HG03066 (cell line): ENCODE data around the gene TEKT2.

ENCODE experiments used
- ATAC-seq: cut with Tn5 transposase; IDR thresholded peaks from one replicate; pipeline ENCODE4 v1.9.1; 2021; ENCODE audit warnings: low read depth; ENCODE audit not compliant: unreplicated experiment

The TEKT2 gene, protein sequence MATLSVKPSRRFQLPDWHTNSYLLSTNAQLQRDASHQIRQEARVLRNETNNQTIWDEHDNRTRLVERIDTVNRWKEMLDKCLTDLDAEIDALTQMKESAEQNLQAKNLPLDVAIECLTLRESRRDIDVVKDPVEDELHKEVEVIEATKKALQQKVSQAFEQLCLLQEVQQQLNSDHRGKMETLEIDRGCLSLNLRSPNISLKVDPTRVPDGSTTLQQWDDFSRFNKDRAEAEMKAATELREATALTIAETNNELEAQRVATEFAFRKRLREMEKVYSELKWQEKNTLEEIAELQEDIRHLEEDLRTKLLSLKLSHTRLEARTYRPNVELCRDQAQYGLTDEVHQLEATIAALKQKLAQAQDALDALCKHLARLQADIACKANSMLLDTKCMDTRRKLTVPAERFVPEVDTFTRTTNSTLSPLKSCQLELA

DNA sequence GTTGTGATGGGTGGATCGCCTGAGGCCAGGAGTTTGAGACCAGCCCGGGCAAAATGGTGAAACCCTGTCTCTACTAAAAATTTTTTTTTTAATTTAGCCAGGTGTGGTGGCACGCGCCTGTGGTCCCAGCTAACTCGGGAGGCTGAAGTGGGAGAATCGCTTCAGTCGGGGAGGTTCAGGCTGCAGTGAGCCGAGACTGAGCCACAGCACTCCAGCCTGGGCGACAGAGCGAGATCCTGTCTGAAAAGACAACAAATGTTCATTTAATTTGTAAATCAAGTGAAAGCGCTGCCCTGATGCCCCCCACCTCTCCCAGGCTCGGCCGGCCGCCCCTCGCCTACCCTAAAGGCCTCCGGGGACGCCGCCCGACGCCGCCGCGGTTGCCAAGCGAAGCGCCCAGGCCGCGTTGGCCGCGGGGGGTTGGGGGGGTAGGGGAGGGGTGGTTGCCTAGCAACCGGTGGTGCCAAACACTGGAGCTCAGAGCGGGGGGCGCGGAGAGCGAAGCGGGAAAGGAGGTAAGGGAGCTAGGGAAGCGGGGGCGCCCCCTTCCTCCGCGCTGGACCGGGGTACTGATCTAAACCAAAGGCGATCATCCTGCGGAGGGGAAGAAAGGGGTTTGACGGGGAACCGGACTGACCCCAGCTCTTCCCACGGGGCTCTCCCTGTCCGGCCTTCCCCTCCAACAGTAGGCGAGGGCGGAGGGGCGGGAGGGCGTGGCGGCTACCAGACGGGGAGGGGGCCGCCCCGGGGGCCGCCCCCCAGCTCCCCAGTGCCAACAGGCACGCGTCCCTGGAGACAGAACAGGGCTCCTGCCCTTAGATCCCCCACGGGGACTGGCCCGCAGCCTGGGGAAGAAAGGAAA is at the start of gene TEKT2:
TSS of gene TEKT2 (plus strand) at position 460 of the 862 bp plus-strand sequence. CDS start 828 bp downstream, outside the sequence.
- no peak for ATAC-seq

DNA sequence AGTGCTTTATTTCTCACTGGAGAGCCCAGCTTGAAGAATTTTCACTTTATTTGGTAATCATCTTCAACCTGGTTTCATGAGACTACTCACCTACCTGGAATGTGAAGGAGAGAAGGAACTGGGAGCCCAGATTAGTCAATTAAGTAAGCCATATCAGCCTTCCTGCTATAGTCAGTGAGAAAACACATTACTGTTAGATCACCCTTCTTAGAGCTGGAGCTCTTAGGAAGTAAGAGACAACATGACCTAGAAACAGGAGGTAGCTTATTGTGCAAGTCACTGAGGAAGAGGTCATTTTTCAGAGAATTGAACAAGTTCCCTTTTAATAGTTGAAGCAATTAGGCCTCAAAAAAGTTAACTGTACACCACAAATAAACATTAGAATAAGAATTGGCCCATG is 49.2 kb upstream of the TEKT2 start:
- no peak for ATAC-seq

DNA sequence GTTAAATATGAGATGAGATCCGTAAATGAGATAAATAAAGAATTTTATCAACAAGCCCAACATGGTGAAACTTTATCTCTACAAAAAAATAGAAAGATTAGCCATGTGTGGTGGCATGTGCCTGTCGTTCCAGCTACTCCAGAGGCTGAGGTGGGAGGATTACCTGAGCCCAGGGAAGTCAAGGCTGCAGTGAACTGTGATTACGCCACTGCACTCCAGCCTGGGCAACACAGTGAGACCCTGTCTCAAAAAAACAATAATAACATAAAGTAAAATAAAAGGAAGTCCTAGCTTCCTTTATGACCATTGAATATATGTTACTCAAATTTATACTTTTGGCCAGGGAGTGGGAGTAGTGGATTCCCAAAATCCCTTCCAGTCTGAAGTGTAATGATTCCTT is 48.7 kb upstream of the TEKT2 start:
- no peak for ATAC-seq

DNA sequence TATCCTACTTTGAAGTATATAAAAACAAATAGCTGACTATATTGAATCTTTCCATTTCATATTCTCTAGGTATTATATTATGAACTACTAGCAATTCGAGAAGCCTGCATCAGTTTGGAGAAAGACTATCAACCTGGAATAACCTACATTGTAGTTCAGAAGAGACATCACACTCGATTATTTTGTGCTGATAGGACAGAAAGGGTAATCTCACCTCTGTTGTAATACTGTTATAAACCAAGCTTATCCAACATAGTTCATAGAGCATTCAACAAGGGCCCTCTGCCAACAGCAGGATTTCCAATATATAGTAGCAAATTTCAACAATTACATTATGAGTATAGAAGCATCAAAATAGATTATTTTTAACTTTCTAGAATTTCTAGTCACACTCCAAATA is 43.7 kb upstream of the TEKT2 start:
- ATAC-seq: no peak

DNA sequence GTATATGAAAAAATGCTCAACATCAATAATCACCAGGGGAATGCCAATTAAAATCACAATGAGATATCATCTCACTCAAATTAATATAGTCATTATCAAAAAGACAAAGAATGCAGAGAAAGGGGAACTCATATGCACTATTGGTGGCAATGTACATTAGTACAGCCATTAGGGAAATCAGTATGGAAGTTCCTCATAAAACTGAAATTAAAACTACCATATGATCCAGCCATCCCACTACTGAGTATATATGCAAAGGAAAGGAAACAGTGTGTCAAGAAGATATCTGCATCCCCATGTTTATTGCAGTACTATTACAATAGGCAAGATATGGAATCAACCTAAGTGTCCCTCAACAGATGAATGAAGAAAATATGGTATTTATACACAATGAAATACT is 32.1 kb upstream of the TEKT2 start:
- no peak for ATAC-seq

DNA sequence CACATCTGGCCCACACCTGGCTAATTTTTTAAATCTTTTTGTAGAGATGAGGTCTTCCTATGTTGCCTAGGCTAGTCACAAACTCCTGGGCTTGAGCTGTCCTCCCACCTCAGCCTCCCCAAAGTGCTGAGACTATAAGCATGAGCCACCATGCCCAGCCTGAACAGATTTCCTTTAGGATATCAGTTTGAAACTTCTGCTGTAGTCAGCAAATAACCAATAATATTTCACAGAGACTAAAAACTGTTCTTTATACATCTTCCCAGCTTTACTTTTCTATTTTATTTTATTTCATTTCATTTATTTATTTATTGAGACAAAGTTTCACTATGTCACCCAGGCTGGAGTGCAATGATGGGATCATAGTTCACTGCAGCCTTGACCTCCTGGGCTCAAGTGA is 29.9 kb upstream of the TEKT2 start:
- no peak for ATAC-seq

DNA sequence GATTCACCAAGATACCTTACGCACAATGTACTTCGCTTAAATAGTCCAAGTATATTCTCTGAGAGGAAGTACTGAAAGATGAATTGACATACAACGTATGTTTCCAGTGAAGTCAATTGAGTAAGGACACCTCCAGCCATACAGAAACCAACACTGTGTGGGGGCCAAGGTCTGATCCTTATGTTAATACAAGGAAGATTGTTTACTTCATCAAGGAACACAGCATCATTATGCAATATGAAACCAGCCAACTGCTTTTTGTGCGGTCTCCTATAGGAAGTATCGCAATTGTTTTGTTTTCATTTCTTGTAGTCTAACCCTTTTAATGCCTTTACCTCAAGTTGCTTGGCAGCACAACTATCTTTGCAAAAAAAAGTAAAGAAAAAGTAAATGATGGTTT is 28.2 kb upstream of the TEKT2 start:
- no peak for ATAC-seq

DNA sequence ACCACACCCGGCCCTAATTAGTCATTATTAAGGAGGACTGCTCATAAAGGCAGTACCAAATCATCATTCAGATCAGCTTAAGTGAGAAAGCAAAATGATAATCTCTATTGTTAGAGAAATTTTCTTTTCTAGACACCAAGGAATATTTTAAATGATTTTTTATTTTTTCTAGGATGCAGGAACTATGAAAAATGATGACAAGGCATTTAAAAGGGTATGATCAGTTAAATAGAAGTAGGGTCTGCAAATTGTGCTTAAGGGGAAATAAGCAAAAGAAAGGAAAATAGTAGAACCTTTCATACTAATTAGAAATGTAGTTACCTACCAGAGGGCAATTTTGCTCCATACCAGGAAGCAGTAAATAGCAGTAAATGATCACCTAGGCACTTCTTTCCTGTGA is 21.6 kb upstream of the TEKT2 start:
- ATAC-seq: no peak

DNA sequence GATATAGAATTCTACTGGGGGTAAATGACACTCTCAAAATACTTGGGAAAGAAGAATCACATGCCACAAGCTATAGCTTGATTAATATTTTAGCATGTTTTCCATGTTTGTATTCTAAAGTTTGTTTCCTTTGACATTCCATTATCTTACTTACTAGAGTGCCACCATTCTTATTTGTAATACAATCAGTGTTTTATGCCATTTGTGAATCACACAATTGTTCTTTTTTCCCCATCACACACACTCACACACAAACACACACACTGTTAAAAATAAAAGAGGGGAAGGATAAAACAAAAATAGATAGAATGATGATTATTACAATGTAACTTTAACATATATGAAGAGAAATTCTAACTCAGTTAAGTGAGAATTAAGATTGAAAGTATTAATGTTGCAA is 16.0 kb upstream of the TEKT2 start:
- ATAC-seq: no peak

DNA sequence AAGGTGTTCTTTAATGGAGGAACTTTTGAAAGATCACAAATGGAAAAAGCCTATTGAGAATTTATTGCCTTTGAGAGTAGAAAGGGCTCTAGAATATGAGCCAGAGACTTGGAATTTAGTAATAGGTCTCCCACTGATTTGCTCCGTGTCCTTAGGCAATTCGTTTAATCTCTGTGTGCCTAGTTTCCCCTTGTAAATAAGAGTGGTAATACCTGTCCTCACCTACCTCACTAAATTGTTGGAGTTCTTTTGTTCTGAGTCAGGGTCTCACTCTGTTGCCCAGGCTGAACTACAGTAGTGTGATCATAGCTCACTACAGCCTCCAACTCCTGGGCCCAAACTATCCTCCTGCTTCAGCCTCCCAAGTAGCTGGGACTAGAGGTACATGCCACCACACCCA is 15.0 kb upstream of the TEKT2 start:
- no peak for ATAC-seq

DNA sequence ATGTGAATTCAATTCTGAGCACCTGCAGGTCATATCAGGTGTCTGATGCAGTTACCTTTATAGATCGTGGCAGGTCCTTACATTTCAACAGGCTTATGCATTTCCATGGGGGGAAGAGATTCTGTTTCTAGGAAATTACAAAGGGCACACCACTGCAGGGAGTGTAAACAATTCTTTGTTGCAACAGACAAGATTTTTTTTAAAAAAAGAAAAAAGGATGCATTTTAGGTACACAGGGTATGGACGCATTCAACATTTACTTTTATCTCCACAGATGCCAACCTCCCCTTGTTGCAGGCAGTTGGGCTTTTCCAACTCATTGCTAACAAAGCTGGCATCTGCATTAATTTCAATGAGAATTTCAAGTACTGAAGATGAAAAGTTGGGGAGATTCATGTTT is 13.5 kb upstream of the TEKT2 start:
- ATAC-seq: no peak

DNA sequence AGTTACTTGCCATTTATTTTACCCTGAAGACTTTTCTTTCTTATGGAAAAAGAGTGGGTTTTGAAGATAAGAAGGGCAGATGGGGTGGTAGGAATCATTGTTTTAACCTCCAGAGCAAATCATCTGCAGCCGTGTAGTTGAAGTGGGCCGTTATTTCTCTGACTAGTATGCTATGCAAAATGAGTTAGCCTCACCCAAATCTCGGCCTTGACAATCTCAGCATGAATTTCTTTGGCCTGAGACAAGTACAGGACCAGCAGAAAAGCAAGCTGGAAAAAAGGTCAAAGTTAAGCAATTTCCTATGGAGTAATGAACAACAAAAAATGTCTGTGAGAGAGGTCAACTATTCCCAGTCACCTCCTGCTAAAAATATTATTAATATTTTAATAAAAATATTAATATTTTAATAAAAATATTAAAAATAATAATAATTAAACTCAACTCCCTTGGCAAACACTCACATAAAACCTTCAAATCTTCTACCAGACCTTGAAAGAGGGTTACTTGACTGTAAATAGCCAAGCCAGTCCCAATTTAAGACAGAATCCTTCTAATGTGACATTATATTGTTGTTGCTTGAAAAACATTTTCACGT is 6.8 kb upstream of the TEKT2 start:
- ATAC-seq: no peak

DNA sequence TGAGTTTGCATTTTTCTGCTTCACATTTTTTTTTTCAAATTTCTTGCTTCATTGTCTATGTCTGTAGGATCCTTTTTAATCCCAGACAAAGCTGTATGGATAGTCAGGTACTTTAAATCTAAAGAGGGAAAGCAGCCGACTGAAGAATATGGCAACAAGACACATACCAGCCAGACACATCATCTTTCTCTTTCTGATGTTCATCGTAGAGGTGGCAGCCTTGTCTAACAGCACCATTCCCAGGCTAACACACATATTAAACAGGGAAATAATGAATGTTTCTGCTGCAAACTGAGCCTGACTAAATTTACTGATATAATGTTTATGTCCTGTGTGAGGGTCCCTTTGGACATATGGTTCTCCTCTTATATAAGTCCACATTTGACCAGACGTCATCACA is 3.7 kb upstream of the TEKT2 start:
- no peak for ATAC-seq

DNA sequence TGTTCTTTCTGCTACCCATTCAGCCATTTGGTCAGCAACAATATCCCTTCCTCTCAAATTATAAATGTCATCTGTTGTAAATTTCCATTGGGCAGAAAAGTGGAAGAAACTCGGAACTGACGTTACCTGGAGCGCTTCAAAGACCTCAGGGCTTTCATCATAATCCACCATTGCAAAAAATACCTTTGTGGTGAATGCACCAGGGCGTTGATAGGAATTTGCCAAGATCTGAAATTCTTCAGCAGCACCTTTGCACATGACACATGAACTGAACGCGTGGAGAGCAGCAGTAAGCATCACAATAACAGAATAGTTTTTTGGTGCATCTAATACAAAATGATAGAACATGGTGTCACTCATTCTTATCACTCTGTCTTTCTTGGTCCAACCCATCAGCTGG is 3.1 kb upstream of the TEKT2 start:
- no peak for ATAC-seq

DNA sequence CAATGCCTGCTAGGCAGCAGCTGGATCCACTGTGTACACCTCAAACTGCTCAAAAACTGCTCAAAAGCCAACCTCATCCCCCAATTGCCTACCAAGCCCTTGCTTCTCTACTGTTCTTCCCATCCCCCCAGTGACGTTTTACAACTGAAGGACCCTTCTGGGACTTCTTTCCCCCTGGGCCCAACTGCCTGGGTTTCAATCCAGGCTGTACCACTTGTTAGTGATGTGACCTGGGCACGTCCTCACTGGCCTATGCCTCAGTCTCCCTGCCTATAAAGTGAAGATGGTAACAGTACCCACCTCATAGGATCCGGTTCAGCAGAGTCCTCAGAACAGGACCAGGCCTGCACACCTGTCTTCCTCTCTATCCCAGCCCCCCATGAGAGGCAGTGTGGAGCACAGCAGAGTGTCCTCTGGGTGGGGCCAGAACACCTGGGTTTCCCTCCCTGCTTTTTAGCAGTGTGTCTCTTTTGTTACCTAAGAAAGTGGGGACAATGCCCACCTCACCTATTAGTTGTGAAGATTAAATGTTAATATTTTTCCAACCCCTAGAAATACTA is 1.9 kb upstream of the TEKT2 start:
- no peak for ATAC-seq

DNA sequence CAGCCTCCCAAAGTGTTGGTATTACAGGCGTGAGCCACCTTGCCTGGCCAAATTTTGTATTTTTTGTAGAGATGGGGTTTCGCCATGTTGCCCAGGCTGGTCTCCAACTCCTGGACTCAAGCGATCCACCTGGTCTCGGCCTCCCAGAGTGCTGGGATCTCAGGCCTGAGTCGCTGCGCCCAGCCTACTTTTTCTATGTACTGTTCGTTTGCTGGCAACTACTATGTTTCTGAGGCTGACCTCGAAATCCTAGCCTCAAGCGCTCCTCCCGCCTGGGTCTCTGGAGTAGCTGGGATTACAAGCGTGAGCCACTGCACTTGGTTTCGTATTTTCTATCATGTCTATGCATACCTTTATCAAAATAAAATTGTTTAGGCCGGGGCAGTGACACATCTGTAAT is 675 bp upstream of the TEKT2 start:
- no peak for ATAC-seq

DNA sequence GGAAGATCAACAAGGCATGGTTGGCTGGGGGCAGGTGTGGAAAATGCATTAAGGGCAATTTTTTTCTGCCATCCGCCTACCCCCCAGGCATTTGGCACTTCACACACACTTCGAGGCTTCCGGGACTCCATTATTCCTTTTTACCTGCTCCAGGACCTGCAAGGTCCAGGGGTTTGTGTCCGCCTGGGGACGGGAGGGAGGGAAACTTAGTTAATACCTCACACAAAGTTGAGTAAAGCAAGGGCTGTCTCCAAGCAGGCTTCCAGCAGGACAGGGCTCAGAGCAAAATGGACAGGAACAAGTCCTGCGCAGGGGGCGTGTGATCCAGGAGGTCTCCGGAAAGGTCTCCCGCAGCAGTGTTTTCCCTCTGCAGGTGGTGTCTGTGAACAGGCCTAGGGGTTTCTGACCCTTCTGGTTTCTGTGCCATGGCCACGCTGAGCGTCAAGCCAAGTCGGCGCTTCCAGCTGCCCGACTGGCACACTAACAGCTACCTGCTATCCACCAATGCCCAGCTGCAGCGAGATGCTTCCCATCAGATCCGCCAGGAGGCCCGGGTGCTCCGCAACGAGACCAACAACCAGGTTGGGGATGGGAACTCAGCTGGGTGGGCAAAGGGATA is 712 bp downstream of the TEKT2 start:
- no peak for ATAC-seq

DNA sequence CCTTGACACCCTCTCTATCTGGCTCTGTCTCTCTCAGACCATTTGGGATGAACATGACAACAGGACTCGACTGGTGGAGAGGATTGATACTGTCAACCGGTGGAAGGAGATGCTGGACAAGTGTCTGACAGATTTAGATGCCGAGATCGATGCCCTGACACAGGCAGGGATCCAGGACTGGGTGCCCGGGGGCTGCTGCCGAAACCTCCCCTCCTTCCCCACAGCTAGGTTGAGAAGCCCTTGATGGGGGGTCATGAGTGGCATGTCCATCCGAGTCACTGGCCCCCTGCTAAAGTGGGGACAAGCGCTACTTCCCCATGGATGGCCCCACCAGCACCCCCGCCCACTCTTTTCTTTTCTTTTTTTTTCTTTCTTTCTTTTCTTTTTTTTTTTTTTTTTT is 1.2 kb downstream of the TEKT2 start:
- ATAC-seq: no peak

DNA sequence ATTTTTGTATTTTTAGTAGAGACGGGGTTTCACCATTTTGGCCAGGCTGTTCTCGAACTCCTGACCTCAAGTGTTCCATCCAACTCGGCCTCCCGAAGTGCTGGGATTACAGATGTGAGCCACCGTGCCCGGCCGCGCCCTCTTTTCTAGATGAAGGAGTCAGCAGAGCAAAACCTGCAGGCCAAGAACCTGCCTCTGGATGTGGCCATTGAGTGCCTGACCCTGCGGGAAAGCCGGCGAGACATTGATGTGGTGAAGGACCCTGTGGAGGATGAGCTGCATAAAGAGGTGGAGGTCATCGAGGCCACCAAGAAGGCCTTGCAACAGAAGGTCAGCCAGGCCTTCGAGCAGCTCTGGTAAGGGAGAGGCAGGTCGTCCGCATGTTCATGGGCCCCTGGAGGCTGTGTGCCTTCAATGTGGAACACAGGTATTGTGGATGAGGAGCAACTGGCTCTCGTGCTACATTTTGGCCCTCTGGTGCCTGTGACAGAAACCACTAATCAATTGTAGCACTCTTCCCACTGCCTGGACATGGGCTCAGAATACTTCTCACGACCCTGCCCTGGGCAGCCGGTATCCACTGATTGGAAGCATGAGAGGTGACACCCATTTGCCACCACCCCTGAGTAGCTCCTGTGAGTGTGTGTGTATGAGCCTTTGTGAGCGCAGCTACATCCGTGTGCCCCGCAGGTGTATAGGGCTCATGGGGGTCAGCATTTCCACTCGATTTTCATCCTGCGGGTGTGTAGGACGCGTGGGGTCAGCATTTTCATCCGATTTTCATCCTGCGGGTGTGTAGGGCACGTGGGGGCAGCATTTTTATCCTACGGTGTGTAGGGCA is 2.0 kb downstream of the TEKT2 start:
- ATAC-seq: no peak
